Spinal cord (tissue), 10 donors: Measurements from ENCODE around the gene AQP1. TPM values are rescaled to one million over a fixed set of nuclear protein-coding genes. Genes with fewer than 3 reads are reported as not detected.

Experiments used
- DNase-seq, 6 donors: peaks; one replicate each; pipeline versions ENCODE4 v3.0.0 to v3.0.0-alpha.2; 2013 to 2015; ENCODE audit warnings: low spot score in 6 of 6, low read depth in 4 of 6
- H3K27ac ChIP-seq: one replicate; pipeline ENCODE4 v1.5.1; 2013; ENCODE audit warnings: low read depth, low read length, control low read depth
- H3K27me3 ChIP-seq: one replicate; pipeline ENCODE4 v1.6.1; 2013; ENCODE audit warnings: low read length; ENCODE audit not compliant: control insufficient read depth, insufficient read depth
- H3K36me3 ChIP-seq: one replicate; pipeline ENCODE4 v1.6.1; 2013; ENCODE audit warnings: low read length; ENCODE audit not compliant: control insufficient read depth, insufficient read depth
- H3K4me1 ChIP-seq: one replicate; pipeline ENCODE4 v1.6.1; 2013; ENCODE audit warnings: low read length; ENCODE audit not compliant: control insufficient read depth, insufficient read depth
- H3K4me3 ChIP-seq: one replicate; pipeline ENCODE4 v1.5.1; 2013; ENCODE audit warnings: low read depth, low read length, control low read depth
- H3K9me3 ChIP-seq: one replicate; pipeline ENCODE4 v1.6.1; 2013; ENCODE audit warnings: low read length; ENCODE audit not compliant: control insufficient read depth, insufficient read depth
- WGBS: methylation state at CpG from one replicate; pipeline ENCODE4 v1.1.5; 2013; ENCODE audit warnings: missing lambda C conversion rate; ENCODE audit not compliant: insufficient coverage; 5-methylcytosine and 5-hydroxymethylcytosine counted together
- polyA plus RNA-seq, 2 donors: library from polyadenylated mRNA; unstranded; fragments of 120-200 nt; gene quantifications; one replicate each; pipeline ENCODE4 v1.2.1, GENCODE V29; 2013; ENCODE audit not compliant: insufficient read length in 2 of 2
- total RNA-seq, 2 donors: library from RNA; depleted of rRNA in 1 of 2; stranded (reverse); fragments of 120-200 nt in 1 of 2; fragments of >200 nt in 1 of 2; gene quantifications; one replicate each; pipeline versions ENCODE4 v1.2.3 to v1.2.4, GENCODE V29; 2013 to 2014
- donor health status: healthy.

AQP1 gene
- total and polyA plus RNA-seq, 4 donors: 64.4 to 120 (median 89.7) TPM

GRCh38 chr7:30896036-30896435 is 15.6 kb upstream of the AQP1 start:
- Histone ChIP-seq H3K36me3 (peaks cover 4% of the 10 kb centered on the region), H3K27ac (no peak overlapping the region), H3K9me3 (no peaks in the 10 kb centered on the region), H3K4me3 (no peak overlapping the region), H3K4me1 (peaks cover 67% of the 10 kb centered on the region), H3K27me3 (peaks cover 3% of the 10 kb centered on the region)
- peak in 1 of 6 donors; percentile 88 for DNase-seq
- 73% methylated on average over 8 of the region's 9 CpGs for WGBS

GRCh38 chr7:30896783-30897637 is 14.6 kb upstream of the AQP1 start:
- no peak overlapping the region for H3K4me3 ChIP-seq
- peaks cover 64% of the 10 kb centered on the region for H3K4me1 ChIP-seq
- 71% methylated on average over 8 of the region's 13 CpGs for WGBS
- H3K36me3 ChIP-seq: peaks cover 3% of the 10 kb centered on the region
- H3K27ac ChIP-seq: no peak overlapping the region
- peaks cover 3% of the 10 kb centered on the region for H3K27me3 ChIP-seq
- DNase-seq: no peak
- H3K9me3 ChIP-seq: no peaks in the 10 kb centered on the region

- Histone ChIP-seq H3K27me3 (peaks cover 3% of the 10 kb centered on the region), H3K9me3 (no peaks in the 10 kb centered on the region), H3K36me3 (peaks cover 7% of the 10 kb centered on the region), H3K27ac (no peak overlapping the region), H3K4me3 (no peak overlapping the region), H3K4me1 (peaks cover 56% of the 10 kb centered on the region)
- DNase-seq: no peak
- 86% methylated on average over 1 of the region's 2 CpGs for WGBS
Measured at GRCh38 chr7:30897770-30898169, 13.9 kb upstream of the AQP1 start.

- WGBS: 50% methylated on average over 12 of the region's 12 CpGs
- DNase-seq: no peak
- Histone ChIP-seq H3K4me3 (no peak overlapping the region), H3K9me3 (no peaks in the 10 kb centered on the region), H3K27me3 (peaks cover 3% of the 10 kb centered on the region), H3K36me3 (peaks cover 8% of the 10 kb centered on the region), H3K4me1 (peaks cover 50% of the 10 kb centered on the region), H3K27ac (no peak overlapping the region)
Measured at GRCh38 chr7:30898411-30898810, 13.2 kb upstream of the AQP1 start.

- peaks cover 43% of the 10 kb centered on the region for H3K4me1 ChIP-seq
- WGBS: 100% methylated on average over 2 of the region's 7 CpGs
Measured at GRCh38 chr7:30899066-30899465, 12.6 kb upstream of the AQP1 start.

GRCh38 chr7:30899630-30900029 is 12.0 kb upstream of the AQP1 start:
- WGBS: 45% methylated on average over 4 of the region's 6 CpGs
- H3K27me3 ChIP-seq: peaks cover 3% of the 10 kb centered on the region
- peaks cover 8% of the 10 kb centered on the region for H3K36me3 ChIP-seq
- no peak overlapping the region for H3K4me3 ChIP-seq
- peaks cover 38% of the 10 kb centered on the region for H3K4me1 ChIP-seq
- no peak overlapping the region for H3K27ac ChIP-seq
- DNase-seq: no peak
- no peaks in the 10 kb centered on the region for H3K9me3 ChIP-seq

More at GRCh38 chr7:30899066-30899465, 12.6 kb upstream of the AQP1 start:
- peaks cover 3% of the 10 kb centered on the region for H3K27me3 ChIP-seq
- DNase-seq: no peak
- H3K36me3 ChIP-seq: peaks cover 8% of the 10 kb centered on the region
- H3K9me3 ChIP-seq: no peaks in the 10 kb centered on the region
- H3K4me3 ChIP-seq: no peak overlapping the region
- no peak overlapping the region for H3K27ac ChIP-seq

- Histone ChIP-seq H3K9me3 (no peaks in the 10 kb centered on the region), H3K4me3 (no peak overlapping the region), H3K4me1 (peaks cover 35% of the 10 kb centered on the region), H3K36me3 (peaks cover 8% of the 10 kb centered on the region), H3K27me3 (peaks cover 3% of the 10 kb centered on the region), H3K27ac (no peak overlapping the region)
- WGBS: 78% methylated on average over 5 of the region's 9 CpGs
- DNase-seq: no peak
Measured at GRCh38 chr7:30900053-30900452, 11.6 kb upstream of the AQP1 start.

- Histone ChIP-seq H3K36me3 (peaks cover 8% of the 10 kb centered on the region), H3K27me3 (peaks cover 3% of the 10 kb centered on the region), H3K4me3 (no peak overlapping the region), H3K9me3 (no peaks in the 10 kb centered on the region), H3K27ac (no peak overlapping the region), H3K4me1 (peaks cover 35% of the 10 kb centered on the region)
- DNase-seq: no peak
- WGBS: 68% methylated on average over 6 of the region's 11 CpGs
Measured at GRCh38 chr7:30900803-30901362, 10.8 kb upstream of the AQP1 start.

- peaks cover 3% of the 10 kb centered on the region for H3K27me3 ChIP-seq
- no peak for DNase-seq
- no peak overlapping the region for H3K27ac ChIP-seq
- H3K4me1 ChIP-seq: peaks cover 43% of the 10 kb centered on the region
- no peaks in the 10 kb centered on the region for H3K9me3 ChIP-seq
- peaks cover 10% of the 10 kb centered on the region for H3K36me3 ChIP-seq
- no peak overlapping the region for H3K4me3 ChIP-seq
- 88% methylated on average over 2 of the region's 2 CpGs for WGBS
Measured at GRCh38 chr7:30901856-30902255, 9.8 kb upstream of the AQP1 start.

GRCh38 chr7:30902466-30902865 is 9.2 kb upstream of the AQP1 start:
- H3K4me1 ChIP-seq: peaks cover 44% of the 10 kb centered on the region
- peaks cover 10% of the 10 kb centered on the region for H3K36me3 ChIP-seq
- no peak overlapping the region for H3K4me3 ChIP-seq
- H3K9me3 ChIP-seq: no peaks in the 10 kb centered on the region
- peaks cover under 1% of the 10 kb centered on the region for H3K27me3 ChIP-seq
- WGBS: 91% methylated on average over 11 of the region's 11 CpGs
- DNase-seq: no peak
- H3K27ac ChIP-seq: no peak overlapping the region
